Trophoblast cell (in vitro differentiated cells and primary cell): ENCODE results near the gene CETN1.

Source experiments
- DNase-seq, 2 donors: peaks; one replicate each; pipeline ENCODE4 v3.0.0-alpha.2; 2016
- H2AFZ ChIP-seq: 2 replicates; pipeline ENCODE4 v1.6.1; 2013; ENCODE audit warnings: low read length, moderate library complexity, mild to moderate bottlenecking; ENCODE audit not compliant: insufficient read depth, poor library complexity
- H2AK5ac ChIP-seq: 2 replicates; pipeline ENCODE4 v1.6.1; 2013; ENCODE audit warnings: mild to moderate bottlenecking, low read length
- H2BK120ac ChIP-seq: 2 replicates; pipeline ENCODE4 v1.6.1; 2013; ENCODE audit warnings: low read length, mild to moderate bottlenecking, moderate library complexity; ENCODE audit not compliant: insufficient read depth, poor library complexity
- H2BK12ac ChIP-seq: 2 replicates; pipeline ENCODE4 v1.6.1; 2013; ENCODE audit warnings: mild to moderate bottlenecking, low read length, moderate library complexity
- H2BK5ac ChIP-seq: 2 replicates; pipeline ENCODE4 v1.6.1; 2013; ENCODE audit warnings: low read length, low read depth, moderate library complexity, mild to moderate bottlenecking; ENCODE audit not compliant: poor library complexity
- H3K14ac ChIP-seq: 2 replicates; pipeline ENCODE4 v1.6.1; 2013; ENCODE audit warnings: mild to moderate bottlenecking, low read length
- H3K18ac ChIP-seq: 2 replicates; pipeline ENCODE4 v1.6.1; 2013; ENCODE audit warnings: mild to moderate bottlenecking, low read length
- H3K23ac ChIP-seq: 2 replicates; pipeline ENCODE4 v1.6.1; 2013; ENCODE audit warnings: low read length
- H3K27ac ChIP-seq: 2 replicates; pipeline ENCODE4 v1.5.1; 2013; ENCODE audit warnings: low read depth, mild to moderate bottlenecking, inconsistent platforms, low read length, moderate library complexity
- H3K27me3 ChIP-seq: 2 replicates; pipeline ENCODE4 v1.6.1; 2013; ENCODE audit warnings: inconsistent platforms, mild to moderate bottlenecking, low read length, moderate library complexity; ENCODE audit not compliant: insufficient read depth
- H3K36me3 ChIP-seq, 2 experiments: 1 replicate in 1 of 2; 2 replicates in 1 of 2; pipeline ENCODE4 v1.6.1; 2013; ENCODE audit warnings: low read length in 2 of 2, mild to moderate bottlenecking in 2 of 2, moderate library complexity in 1 of 2; ENCODE audit not compliant: insufficient read depth in 2 of 2, control insufficient read depth in 1 of 2
- H3K4ac ChIP-seq: 2 replicates; pipeline ENCODE4 v1.6.1; 2013; ENCODE audit warnings: low read depth, mild to moderate bottlenecking, low read length, moderate library complexity
- H3K4me1 ChIP-seq, 2 experiments: 1 replicate in 1 of 2; 2 replicates in 1 of 2; pipeline ENCODE4 v1.6.1; 2013; ENCODE audit warnings: low read length in 2 of 2, mild to moderate bottlenecking in 2 of 2, moderate library complexity in 1 of 2; ENCODE audit not compliant: insufficient read depth in 2 of 2, control insufficient read depth in 1 of 2
- H3K4me2 ChIP-seq: 2 replicates; pipeline ENCODE4 v1.6.1; 2013; ENCODE audit warnings: inconsistent platforms, mild to moderate bottlenecking, low read length, moderate library complexity
- H3K4me3 ChIP-seq: 2 replicates; pipeline ENCODE4 v1.5.1; 2013; ENCODE audit warnings: mild to moderate bottlenecking, low read depth, low read length, inconsistent platforms
- H3K79me1 ChIP-seq: one replicate; pipeline ENCODE4 v1.6.1; 2013; ENCODE audit warnings: low read length
- H3K79me2 ChIP-seq: 2 replicates; pipeline ENCODE4 v1.6.1; 2013; ENCODE audit warnings: low read length, mild to moderate bottlenecking; ENCODE audit not compliant: control insufficient read depth, insufficient read depth, poor library complexity
- H3K9ac ChIP-seq: 2 replicates; pipeline ENCODE4 v1.6.1; 2013; ENCODE audit warnings: mild to moderate bottlenecking, low read length
- H3K9me3 ChIP-seq: 2 replicates; pipeline ENCODE4 v1.6.1; 2013; ENCODE audit warnings: low read depth, mild to moderate bottlenecking, control low read depth, inconsistent platforms, low read length; ENCODE audit not compliant: insufficient read depth
- H4K12ac ChIP-seq: 2 replicates; pipeline ENCODE4 v1.6.1; 2013; ENCODE audit warnings: low read depth, mild to moderate bottlenecking, low read length, moderate library complexity
- H4K8ac ChIP-seq: 2 replicates; pipeline ENCODE4 v1.6.1; 2013; ENCODE audit warnings: low read depth, mild to moderate bottlenecking, low read length, moderate library complexity
- H4K91ac ChIP-seq: one replicate; pipeline ENCODE4 v1.6.1; 2013; ENCODE audit warnings: low read depth, mild to moderate bottlenecking, low read length, moderate library complexity
- WGBS: extraction: QIAGEN DNeasy Blood & Tissue Kit; methylation state at CpG from one replicate; pipeline ENCODE4 v1.1.7; 2013; ENCODE audit warnings: missing lambda C conversion rate; ENCODE audit not compliant: insufficient read length, insufficient coverage; ENCODE audit errors: extremely low coverage; 5-methylcytosine and 5-hydroxymethylcytosine counted together

CETN1 gene

DNA sequence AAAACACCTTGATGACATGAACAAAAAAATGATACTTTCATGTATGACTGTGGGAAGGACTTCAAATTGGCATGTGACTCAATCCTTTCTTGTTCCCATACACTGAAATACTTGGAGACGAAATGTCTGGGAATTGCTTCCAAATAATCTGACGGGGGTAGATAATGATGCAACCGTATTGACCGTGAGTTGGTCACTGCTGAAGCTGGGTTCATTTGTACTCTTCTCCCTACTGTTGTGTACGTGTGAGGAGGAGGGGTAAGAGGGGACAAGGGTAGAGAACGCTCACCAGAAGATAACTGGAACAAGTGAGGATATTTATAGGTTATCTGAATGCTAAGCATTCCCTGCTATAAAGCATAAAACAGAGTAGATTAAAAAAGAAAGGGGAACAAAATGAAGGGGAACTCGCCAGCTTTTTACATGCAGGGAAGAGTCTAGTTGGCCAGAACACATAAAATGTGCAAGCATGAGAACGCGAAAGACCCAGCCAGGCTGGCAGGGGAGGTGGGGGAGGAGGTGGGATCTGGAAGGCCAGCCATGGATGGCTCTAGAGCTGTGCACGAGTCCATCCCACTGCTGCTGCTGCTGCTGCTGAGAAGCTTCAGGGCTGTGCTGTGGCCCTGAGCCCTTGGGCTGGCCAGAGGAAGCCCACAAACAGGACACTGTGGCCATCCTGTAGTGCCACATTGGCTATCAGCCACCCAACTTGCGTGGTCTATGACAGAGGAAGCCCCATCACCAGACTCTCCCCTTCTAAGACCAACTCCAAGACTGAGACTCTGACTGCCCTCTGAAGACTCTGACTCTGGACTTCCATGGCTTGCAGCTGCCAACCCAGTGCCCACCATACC, 15.2 kb upstream of the CETN1 start:
- no CpG with 5 or more reads among the region's 11 CpGs for WGBS
- H3K4me3 ChIP-seq = no peak overlapping the region

DNA sequence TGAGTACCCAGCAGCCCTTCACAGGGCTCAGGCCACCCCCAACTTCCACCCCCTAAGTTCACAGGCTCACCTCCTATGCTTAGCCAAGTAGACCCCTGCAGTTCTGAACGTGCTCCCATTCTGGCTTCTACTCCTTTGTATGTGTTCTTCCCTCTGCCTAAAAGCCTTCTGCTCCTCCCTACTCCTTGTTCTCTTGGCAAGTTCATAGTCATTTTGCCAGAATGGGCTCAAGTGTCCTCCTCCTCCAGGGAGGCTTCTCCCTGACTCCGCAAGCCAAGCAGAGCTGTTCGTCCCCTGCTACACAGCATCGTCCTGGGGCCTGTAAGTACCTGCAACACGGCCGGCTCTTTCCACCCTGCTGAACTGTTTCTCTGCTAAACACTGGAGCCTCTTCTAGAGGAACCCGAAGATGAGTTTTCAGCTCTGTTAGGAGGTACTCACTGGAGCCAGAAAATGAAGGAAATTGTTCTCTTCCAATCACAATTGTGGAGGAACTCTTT, 14.6 kb upstream of the CETN1 start:
- H3K4ac ChIP-seq = no peak overlapping the region
- H3K27ac ChIP-seq = no peak overlapping the region
- WGBS = no CpG with 5 or more reads among the region's 7 CpGs
- no peak overlapping the region for H4K91ac ChIP-seq
- H3K9me3 ChIP-seq = peaks cover 2% of the 10 kb centered on the region
- no peak overlapping the region for H2BK12ac ChIP-seq
- H2AK5ac ChIP-seq = no peak overlapping the region
- no peak overlapping the region for H3K14ac ChIP-seq
- H3K27me3 ChIP-seq = no peaks in the 10 kb centered on the region
- H3K36me3 ChIP-seq = no peaks in the 10 kb centered on the region
- no peaks in the 10 kb centered on the region for H3K4me1 ChIP-seq
- no peak overlapping the region for H3K4me2 ChIP-seq
- no peak overlapping the region for H2BK120ac ChIP-seq
- H2AFZ ChIP-seq = no peak overlapping the region
- no peak overlapping the region for H3K23ac ChIP-seq
- H4K8ac ChIP-seq = no peak overlapping the region
- no peak overlapping the region for H2BK5ac ChIP-seq
- no peak overlapping the region for H3K18ac ChIP-seq
- DNase-seq = no peak
- no peak overlapping the region for H4K12ac ChIP-seq
- no peaks in the 10 kb centered on the region for H3K79me1 ChIP-seq
- H3K9ac ChIP-seq = no peak overlapping the region
- no peak overlapping the region for H3K4me3 ChIP-seq
- H3K79me2 ChIP-seq = no peaks in the 10 kb centered on the region

More for the DNA sequence above, 15.2 kb upstream of the CETN1 start:
- Histone ChIP-seq H3K23ac (no peak overlapping the region), H3K27ac (no peak overlapping the region), H4K91ac (no peak overlapping the region), H3K4me1 (no peaks in the 10 kb centered on the region), H4K12ac (no peak overlapping the region), H2BK5ac (no peak overlapping the region), H3K9ac (no peak overlapping the region), H2BK120ac (no peak overlapping the region), H3K79me2 (no peaks in the 10 kb centered on the region), H3K9me3 (peaks cover 2% of the 10 kb centered on the region), H3K18ac (no peak overlapping the region), H2AFZ (no peak overlapping the region), H4K8ac (no peak overlapping the region), H3K4me2 (no peak overlapping the region), H2AK5ac (no peak overlapping the region), H3K4ac (no peak overlapping the region), H3K36me3 (no peaks in the 10 kb centered on the region), H2BK12ac (no peak overlapping the region), H3K27me3 (no peaks in the 10 kb centered on the region), H3K14ac (no peak overlapping the region), H3K79me1 (no peaks in the 10 kb centered on the region)
- DNase-seq = no peak

DNA sequence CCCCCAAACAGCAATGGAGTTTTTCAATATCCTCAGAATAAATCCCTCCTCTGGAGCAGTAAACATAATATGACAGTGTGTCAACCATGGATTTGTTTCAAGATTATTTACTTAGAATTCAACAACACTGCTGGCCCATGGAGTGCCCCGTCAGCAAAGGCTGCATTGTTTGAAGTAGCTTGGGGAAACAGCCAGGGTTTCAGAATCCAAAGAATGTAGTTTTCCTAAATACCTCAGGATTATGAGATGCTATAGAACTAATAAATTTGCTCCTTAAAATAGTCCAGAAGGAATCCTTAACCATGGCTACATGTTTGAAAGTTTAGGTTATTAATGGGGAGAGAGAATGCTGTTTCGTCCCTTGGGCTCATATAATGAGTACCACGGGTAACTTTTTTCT, 13.1 kb upstream of the CETN1 start:
- WGBS = no CpG with 5 or more reads among the region's 3 CpGs
- H4K8ac ChIP-seq = no peak overlapping the region
- H4K91ac ChIP-seq = no peak overlapping the region
- H4K12ac ChIP-seq = no peak overlapping the region
- H2BK12ac ChIP-seq = no peak overlapping the region
- no peaks in the 10 kb centered on the region for H3K79me1 ChIP-seq
- no peak overlapping the region for H3K23ac ChIP-seq
- no peak overlapping the region for H3K27ac ChIP-seq
- H3K4me3 ChIP-seq = no peak overlapping the region
- no peaks in the 10 kb centered on the region for H3K9me3 ChIP-seq
- no peak overlapping the region for H3K14ac ChIP-seq
- H3K36me3 ChIP-seq = no peaks in the 10 kb centered on the region
- H3K4ac ChIP-seq = no peak overlapping the region
- H3K4me1 ChIP-seq = no peaks in the 10 kb centered on the region
- H2AFZ ChIP-seq = no peak overlapping the region
- H3K27me3 ChIP-seq = no peaks in the 10 kb centered on the region
- no peak overlapping the region for H3K9ac ChIP-seq
- H2AK5ac ChIP-seq = no peak overlapping the region
- H3K4me2 ChIP-seq = no peak overlapping the region
- H3K18ac ChIP-seq = no peak overlapping the region
- H2BK120ac ChIP-seq = no peak overlapping the region
- H3K79me2 ChIP-seq = no peaks in the 10 kb centered on the region
- DNase-seq = no peak
- H2BK5ac ChIP-seq = no peak overlapping the region

DNA sequence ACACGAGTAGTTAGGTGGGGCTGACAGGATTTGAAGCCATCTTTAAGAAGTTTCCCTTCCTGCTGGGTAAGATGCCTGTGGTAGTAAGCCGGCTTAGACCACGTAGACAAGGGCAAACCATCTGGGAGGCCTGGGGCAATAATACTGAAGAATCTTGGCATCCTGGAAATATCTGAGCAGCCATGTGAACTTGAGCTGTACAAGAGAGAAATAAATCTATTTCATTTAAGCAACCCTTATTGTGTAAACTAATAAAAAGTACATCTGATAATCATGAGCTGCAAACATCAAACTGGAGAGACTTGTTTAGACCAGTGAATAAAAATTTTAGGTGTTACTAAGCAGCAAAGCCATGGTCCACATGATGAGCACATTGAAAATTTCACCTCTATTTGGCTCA, 11.4 kb upstream of the CETN1 start:
- no peak overlapping the region for H3K27ac ChIP-seq
- H3K79me1 ChIP-seq = no peaks in the 10 kb centered on the region
- H4K8ac ChIP-seq = no peak overlapping the region
- no peak overlapping the region for H3K4ac ChIP-seq
- no peak overlapping the region for H3K4me3 ChIP-seq
- no peak overlapping the region for H2AFZ ChIP-seq
- H3K79me2 ChIP-seq = no peaks in the 10 kb centered on the region
- H2BK5ac ChIP-seq = no peak overlapping the region
- H3K9ac ChIP-seq = no peak overlapping the region
- H3K4me2 ChIP-seq = no peak overlapping the region
- WGBS = no CpG with 5 or more reads among the region's 3 CpGs
- H3K4me1 ChIP-seq = peaks cover 0 to 2% of the 10 kb centered on the region in 2 experiments
- no peak overlapping the region for H4K91ac ChIP-seq
- no peak overlapping the region for H4K12ac ChIP-seq
- no peak overlapping the region for H2BK120ac ChIP-seq
- H2AK5ac ChIP-seq = no peak overlapping the region
- no peak overlapping the region for H2BK12ac ChIP-seq
- H3K9me3 ChIP-seq = no peaks in the 10 kb centered on the region
- no peak overlapping the region for H3K18ac ChIP-seq
- H3K27me3 ChIP-seq = no peaks in the 10 kb centered on the region
- no peak overlapping the region for H3K14ac ChIP-seq
- H3K36me3 ChIP-seq = no peaks in the 10 kb centered on the region
- no peak overlapping the region for H3K23ac ChIP-seq
- DNase-seq = peak; percentile 4 to 67
